Measurements from ENCODE around the gene CDCA7L.

GRCh38 chr7:21944616-21945453, 864 bp downstream of the CDCA7L start:
- TF ChIP-seq CTCF (IDR thresholded peaks at IDR 0.05) (no peak), POLR2A (IDR thresholded peaks at IDR 0.05) (no peak)

Data from lower leg skin (tissue), 3 donors.